HepG2 (cell line): ENCODE measurements around the gene KMT2E. TPM values are rescaled to one million over a fixed set of nuclear protein-coding genes. Genes with fewer than 3 reads are reported as not detected.

ENCODE experiments used
- ATAC-seq: fragments of 200-7000 bp; cut with Tn5 transposase; 3 replicates; pipeline ENCODE4 v1.9.1; 2020; ENCODE audit warnings: mild to moderate bottlenecking, moderate library complexity
- BruUV-seq: library from RNA; stranded (reverse); fragments of 400-500 nt; replicated peaks from 2 replicates; lab custom pipeline; 2021; lab: Mats Ljungman, UMichigan
- CTCF ChIA-PET: fragments of 300-600 bp; formaldehyde crosslinking; extraction: SDS; loops from one replicate; lab custom pipeline; 2021; ENCODE audit warnings: low total read pairs, inconsistent platforms, low intra/inter-chr PET ratio; lab: Yijun Ruan, JAX
- POLR2A ChIA-PET: fragments of 350-600 bp; sonication (Branson Sonifier 250); formaldehyde crosslinking; loops from one replicate; lab custom pipeline; 2020; ENCODE audit warnings: antibody characterized with exemption, inconsistent platforms; lab: Yijun Ruan, JAX
- DNase-seq: peaks from one replicate; pipeline ENCODE4 v3.0.0-alpha.2; 2015; ENCODE audit warnings: low spot score
- FAIRE-seq: peaks from 3 replicates; lab custom pipeline; 2011; peaks lifted over from hg19 to GRCh38; lab: Jason Lieb, UNC
- H2AFZ ChIP-seq: one replicate; pipeline ENCODE4 v1.6.1; 2011; ENCODE audit warnings: low read length, inconsistent platforms
- H3K27ac ChIP-seq: fragments of 300-600 bp; 3 replicates; pipeline ENCODE4 v1.8.0; 2011; ENCODE audit warnings: mixed run types, mild to moderate bottlenecking, mixed read lengths, low read length, inconsistent platforms; ENCODE audit not compliant: insufficient read depth; ENCODE audit errors: extremely low read length
- H3K27me3 ChIP-seq, 2 experiments: fragments of 200-600 bp in 1 of 2; 2 replicates in 1 of 2; 3 replicates in 1 of 2; pipeline versions ENCODE4 v1.6.0 to v1.8.0; 2011; ENCODE audit warnings: low read length in 2 of 2, mild to moderate bottlenecking in 2 of 2, moderate library complexity in 2 of 2, inconsistent platforms in 1 of 2; ENCODE audit not compliant: insufficient read depth in 2 of 2, control insufficient read depth in 1 of 2
- H3K36me3 ChIP-seq, 2 experiments: fragments of 200-600 bp in 1 of 2; replicated peaks in 1 of 2; 2 replicates in 1 of 2; 3 replicates in 1 of 2; pipeline versions ENCODE4 v1.5.1 to v1.8.0; 2011; ENCODE audit warnings: low read length in 2 of 2, inconsistent platforms in 1 of 2; ENCODE audit not compliant: insufficient read depth in 2 of 2, control insufficient read depth in 1 of 2
- H3K4me1 ChIP-seq: 2 replicates; pipeline ENCODE4 v1.5.1; 2012; ENCODE audit warnings: low read length, inconsistent platforms; ENCODE audit not compliant: insufficient read depth
- H3K4me2 ChIP-seq: 2 replicates; pipeline ENCODE4 v1.6.0; 2011; ENCODE audit warnings: low read depth, low read length, inconsistent platforms
- H3K4me3 ChIP-seq, 3 experiments: fragments of 200-600 bp in 1 of 3; sonication (generic), shearing (Covaris generic) in 1 of 3; replicated peaks in 1 of 3; 2 replicates each; pipeline ENCODE4 v1.5.1; 2011 to 2016; ENCODE audit warnings: low read length in 3 of 3, inconsistent platforms in 2 of 3, low read depth in 2 of 3, mild to moderate bottlenecking in 2 of 3, control low read depth in 1 of 3, mixed read lengths in 1 of 3; ENCODE audit not compliant: insufficient read depth in 1 of 3
- H3K79me2 ChIP-seq: one replicate; pipeline ENCODE4 v1.6.1; 2011; ENCODE audit warnings: low read length, inconsistent platforms; ENCODE audit not compliant: insufficient read depth
- H3K9ac ChIP-seq: 2 replicates; pipeline ENCODE4 v1.6.0; 2011; ENCODE audit warnings: mild to moderate bottlenecking, low read depth, low read length, inconsistent platforms; ENCODE audit not compliant: insufficient read depth
- H3K9me3 ChIP-seq: 2 replicates; pipeline ENCODE4 v1.5.1; 2012; ENCODE audit warnings: mild to moderate bottlenecking, low read length
- H4K20me1 ChIP-seq: 2 replicates; pipeline ENCODE4 v1.6.0; 2011; ENCODE audit warnings: inconsistent platforms, mild to moderate bottlenecking, low read length, moderate library complexity; ENCODE audit not compliant: insufficient read depth
- AHR ChIP-seq: IDR thresholded peaks from 2 replicates; pipeline ENCODE4 v1.6.1; 2018; ENCODE audit warnings: missing genetic modification reagents, missing compliant biosample characterization
- CBX2 ChIP-seq, 2 experiments: fragments of 200-600 bp in 1 of 2; sonication (generic); formaldehyde crosslinking in 1 of 2; IDR thresholded peaks; 2 replicates each; pipeline versions ENCODE4 v1.7.0 to v1.8.1; 2018 to 2022; ENCODE audit warnings: low read depth in 2 of 2, low read length in 1 of 2, mild to moderate bottlenecking in 1 of 2, missing genetic modification reagents in 1 of 2
- ELF1 ChIP-seq: sonication (generic); formaldehyde crosslinking; IDR thresholded peaks from 2 replicates; pipeline ENCODE4 v1.4.0; 2020; ENCODE audit warnings: missing genetic modification reagents
- HHEX ChIP-seq: IDR thresholded peaks from 2 replicates; pipeline ENCODE4 v1.6.1; 2016; ENCODE audit warnings: control low read depth
- HOXD1 ChIP-seq: sonication (generic); formaldehyde crosslinking; IDR thresholded peaks from 2 replicates; pipeline ENCODE4 v1.5.0; 2020; ENCODE audit warnings: missing genetic modification reagents
- KDM5A ChIP-seq: fragments of 200-600 bp; sonication (generic); IDR thresholded peaks from 2 replicates; pipeline ENCODE4 v1.7.0; 2018; ENCODE audit warnings: antibody characterized with exemption, mild to moderate bottlenecking, low read length, borderline replicate concordance
- MAFK ChIP-seq, 2 experiments: IDR thresholded peaks in 1 of 2; conservative IDR thresholded peaks in 1 of 2; 2 replicates each; pipeline ENCODE4 v1.6.1; 2011; ENCODE audit warnings: improper control_type of control experiment in 2 of 2, low read length in 2 of 2
- MTA1 ChIP-seq: sonication (generic); formaldehyde crosslinking; IDR thresholded peaks from 2 replicates; pipeline ENCODE4 v1.4.0; 2020; ENCODE audit warnings: missing genetic modification reagents, mild to moderate bottlenecking, borderline replicate concordance
- SMARCE1 ChIP-seq: fragments of 450-650 bp; IDR thresholded peaks from 2 replicates; pipeline ENCODE4 v1.6.1; 2017; ENCODE audit warnings: borderline replicate concordance
- STAG1 ChIP-seq: sonication (generic); formaldehyde crosslinking; IDR thresholded peaks from 2 replicates; pipeline ENCODE4 v1.4.0; 2020; ENCODE audit warnings: missing genetic modification reagents
- ZNF329 ChIP-seq: sonication (generic); formaldehyde crosslinking; IDR thresholded peaks from 2 replicates; pipeline ENCODE4 v1.9.0; 2021; ENCODE audit warnings: low read depth, mild to moderate bottlenecking, missing genetic modification reagents
- ZNF547 ChIP-seq: sonication (generic); formaldehyde crosslinking; IDR thresholded peaks from 2 replicates; pipeline ENCODE4 v1.5.1; 2020; ENCODE audit warnings: mild to moderate bottlenecking, missing genetic modification reagents
- ZNF713 ChIP-seq: sonication (generic); formaldehyde crosslinking; IDR thresholded peaks from 2 replicates; pipeline ENCODE4 v1.4.0; 2020; ENCODE audit warnings: mild to moderate bottlenecking, missing genetic modification reagents
- ZNF768 ChIP-seq: sonication (generic); formaldehyde crosslinking; IDR thresholded peaks from 2 replicates; pipeline ENCODE4 v1.4.0; 2020; ENCODE audit warnings: missing genetic modification reagents
- WGBS: methylation state at CpG from one replicate; pipeline ENCODE4 v1.1.6; 2017; ENCODE audit warnings: low lambda C conversion rate; 5-methylcytosine and 5-hydroxymethylcytosine counted together
- in situ Hi-C: cut with HindIII; loops from 2 replicates; pipeline ENCODE4 v1.10.0; 2017; ENCODE audit warnings: low pct_unique_long_range_greater_than_20kb; ENCODE audit not compliant: extremely low pct_ligation_motif_present
- intact Hi-C: fragments of 100-400 bp; cut with micrococcal nuclease; formaldehyde crosslinking; loops from one replicate; pipeline ENCODE4 v1.10.0; 2022; ENCODE audit not compliant: unreplicated experiment
- polyA plus RNA-seq, 8 experiments: library from polyadenylated mRNA; depleted of rRNA in 3 of 8; stranded (reverse) in 7 of 8; unstranded in 1 of 8; fragments of >200 nt; fragmentation: Illumina TruSeq in 4 of 8; extraction: Trizol in 4 of 8; gene quantifications; 2 replicates each; pipeline versions ENCODE4 v1.2.1 to v1.2.3, GENCODE V29; 2011 to 2016; ENCODE audit warnings: low read depth in 4 of 8, missing spikeins in 1 of 8, mixed read lengths in 1 of 8; ENCODE audit not compliant: insufficient read depth in 1 of 8
- total RNA-seq, 5 experiments: library from RNA; depleted of rRNA; stranded (reverse); fragments of >200 nt; fragmentation: Illumina TruSeq; extraction: Trizol; gene quantifications; 2 replicates each; pipeline ENCODE4 v1.2.3, GENCODE V29; 2016; ENCODE audit warnings: low read depth in 1 of 5
- TF ChIP-seq, protein P1 (sequence below), 2 experiments: fragments of 450-650 bp in 1 of 2; sonication (generic) in 1 of 2; formaldehyde crosslinking; IDR thresholded peaks; 2 replicates each; pipeline versions ENCODE4 v1.5.0 to v1.8.0; 2020 to 2022; ENCODE audit warnings: mild to moderate bottlenecking in 1 of 2, missing genetic modification reagents in 1 of 2
- TF ChIP-seq, protein P2 (sequence below): sonication (generic); formaldehyde crosslinking; IDR thresholded peaks from 2 replicates; pipeline ENCODE4 v1.4.0; 2020; ENCODE audit warnings: missing genetic modification reagents, borderline replicate concordance

Gene KMT2E
- total and polyA plus RNA-seq, 2 of the 13 experiments (the other 11 are each of a cell fraction or from before 2014, with no cell fraction given) = 6.3 to 24.4 TPM

GRCh38 chr7:105087981-105088380, 74.0 kb downstream of the KMT2E start (continued):
- no peak for TF ChIP-seq AHR (CRISPR knock-in tag)
- no peak for TF ChIP-seq HHEX (CRISPR knock-in tag)
- no peak for TF ChIP-seq STAG1 (CRISPR knock-in tag)
- TF ChIP-seq CBX2 (IDR thresholded peaks at IDR 0.05; ENCODE audit: low read depth, low read length) = no peak
- no peak for TF ChIP-seq CBX2 (CRISPR knock-in tag; IDR thresholded peaks at IDR 0.05; ENCODE audit: low read depth)

GRCh38 chr7:105088456-105088855, 74.5 kb downstream of the KMT2E start:
- intact Hi-C loops = no loop called here

DNA sequence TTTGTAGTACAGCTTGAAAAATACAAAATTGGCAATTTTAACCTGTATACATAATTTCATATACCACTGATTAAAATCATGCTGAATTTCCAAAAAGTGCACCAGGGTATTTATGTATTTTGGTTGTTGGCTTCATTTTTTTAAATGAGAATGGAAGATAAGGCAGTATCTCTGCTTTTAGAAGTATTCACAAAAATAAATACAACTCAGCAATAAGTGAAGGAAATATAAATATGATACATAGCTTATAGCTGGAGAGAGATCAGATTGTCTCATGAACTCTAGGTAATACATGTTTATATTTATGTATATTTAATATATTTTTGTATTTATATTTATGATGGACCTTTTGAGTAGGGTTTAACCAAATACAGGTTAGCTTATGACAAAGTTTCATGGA, 81.0 kb downstream of the KMT2E start:
- intact Hi-C loops (no loop called here), in situ Hi-C loops (no loop called here)
- FAIRE-seq (no peak), DNase-seq (no peak), ATAC-seq (no peak)
- POLR2A ChIA-PET = no interaction called here
- Histone ChIP-seq H3K4me1 (no peaks in the 10 kb centered on the region), H3K27me3 (no peaks in the 10 kb centered on the region), H3K9me3 (no peaks in the 10 kb centered on the region), H3K27ac (no peak overlapping the region), H2AFZ (no peak overlapping the region), H3K79me2 (no peaks in the 10 kb centered on the region), H3K4me2 (no peak overlapping the region), H3K36me3 (peaks cover 3 to 61% of the 10 kb centered on the region in 2 experiments; a peak in 4 of 5 replicates), H4K20me1 (no peaks in the 10 kb centered on the region), H3K9ac (no peak overlapping the region), H3K4me3 (no peak overlapping the region)
- no peak for TF ChIP-seq ZNF713 (CRISPR knock-in tag)
- no peak for TF ChIP-seq ZNF547 (CRISPR knock-in tag)
- TF ChIP-seq, protein P1, sequence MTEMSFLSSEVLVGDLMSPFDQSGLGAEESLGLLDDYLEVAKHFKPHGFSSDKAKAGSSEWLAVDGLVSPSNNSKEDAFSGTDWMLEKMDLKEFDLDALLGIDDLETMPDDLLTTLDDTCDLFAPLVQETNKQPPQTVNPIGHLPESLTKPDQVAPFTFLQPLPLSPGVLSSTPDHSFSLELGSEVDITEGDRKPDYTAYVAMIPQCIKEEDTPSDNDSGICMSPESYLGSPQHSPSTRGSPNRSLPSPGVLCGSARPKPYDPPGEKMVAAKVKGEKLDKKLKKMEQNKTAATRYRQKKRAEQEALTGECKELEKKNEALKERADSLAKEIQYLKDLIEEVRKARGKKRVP (CRISPR knock-in tag; IDR thresholded peaks at IDR 0.05) = no peak
- TF ChIP-seq, protein P2, sequence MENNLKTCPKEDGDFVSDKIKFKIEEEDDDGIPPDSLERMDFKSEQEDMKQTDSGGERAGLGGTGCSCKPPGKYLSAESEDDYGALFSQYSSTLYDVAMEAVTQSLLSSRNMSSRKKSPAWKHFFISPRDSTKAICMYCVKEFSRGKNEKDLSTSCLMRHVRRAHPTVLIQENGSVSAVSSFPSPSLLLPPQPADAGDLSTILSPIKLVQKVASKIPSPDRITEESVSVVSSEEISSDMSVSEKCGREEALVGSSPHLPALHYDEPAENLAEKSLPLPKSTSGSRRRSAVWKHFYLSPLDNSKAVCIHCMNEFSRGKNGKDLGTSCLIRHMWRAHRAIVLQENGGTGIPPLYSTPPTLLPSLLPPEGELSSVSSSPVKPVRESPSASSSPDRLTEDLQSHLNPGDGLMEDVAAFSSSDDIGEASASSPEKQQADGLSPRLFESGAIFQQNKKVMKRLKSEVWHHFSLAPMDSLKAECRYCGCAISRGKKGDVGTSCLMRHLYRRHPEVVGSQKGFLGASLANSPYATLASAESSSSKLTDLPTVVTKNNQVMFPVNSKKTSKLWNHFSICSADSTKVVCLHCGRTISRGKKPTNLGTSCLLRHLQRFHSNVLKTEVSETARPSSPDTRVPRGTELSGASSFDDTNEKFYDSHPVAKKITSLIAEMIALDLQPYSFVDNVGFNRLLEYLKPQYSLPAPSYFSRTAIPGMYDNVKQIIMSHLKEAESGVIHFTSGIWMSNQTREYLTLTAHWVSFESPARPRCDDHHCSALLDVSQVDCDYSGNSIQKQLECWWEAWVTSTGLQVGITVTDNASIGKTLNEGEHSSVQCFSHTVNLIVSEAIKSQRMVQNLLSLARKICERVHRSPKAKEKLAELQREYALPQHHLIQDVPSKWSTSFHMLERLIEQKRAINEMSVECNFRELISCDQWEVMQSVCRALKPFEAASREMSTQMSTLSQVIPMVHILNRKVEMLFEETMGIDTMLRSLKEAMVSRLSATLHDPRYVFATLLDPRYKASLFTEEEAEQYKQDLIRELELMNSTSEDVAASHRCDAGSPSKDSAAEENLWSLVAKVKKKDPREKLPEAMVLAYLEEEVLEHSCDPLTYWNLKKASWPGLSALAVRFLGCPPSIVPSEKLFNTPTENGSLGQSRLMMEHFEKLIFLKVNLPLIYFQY (CRISPR knock-in tag) = no peak
- TF ChIP-seq SMARCE1 = no peak
- TF ChIP-seq MAFK (conservative IDR thresholded peaks at IDR 0.05 in 1 of 2, IDR thresholded peaks at IDR 0.05 in 1 of 2; ENCODE audit: low read length in 2 of 2) = peak in 1 of 2 experiments; percentile 25; a peak in 1 of 4 replicates
- no TSS peak for BruUV-seq
- CTCF ChIA-PET = no interaction called here

More at GRCh38 chr7:105088456-105088855, 74.5 kb downstream of the KMT2E start:
- POLR2A ChIA-PET = no interaction called here
- CTCF ChIA-PET = no interaction called here
- H4K20me1 ChIP-seq = no peaks in the 10 kb centered on the region
- DNase-seq (no peak), ATAC-seq (no peak), FAIRE-seq (no peak)
- no TSS peak for BruUV-seq
- H3K27ac ChIP-seq = no peak overlapping the region
- H3K27me3 ChIP-seq = no peaks in the 10 kb centered on the region
- no peaks in the 10 kb centered on the region for H3K9me3 ChIP-seq
- no peak for TF ChIP-seq ZNF768 (CRISPR knock-in tag)
- TF ChIP-seq CBX2 (IDR thresholded peaks at IDR 0.05; ENCODE audit: low read depth, low read length) = no peak
- no peak for TF ChIP-seq CBX2 (CRISPR knock-in tag; IDR thresholded peaks at IDR 0.05; ENCODE audit: low read depth)
- TF ChIP-seq KDM5A = no peak
- TF ChIP-seq MTA1 = no peak
- no peak for TF ChIP-seq ZNF329 (CRISPR knock-in tag)
- no peak for TF ChIP-seq HOXD1
- no peak for TF ChIP-seq ELF1 (CRISPR knock-in tag)
- 96% methylated on average over 2 of the region's 2 CpGs for WGBS
- no peak overlapping the region for H3K9ac ChIP-seq
- in situ Hi-C loops = no loop called here
- peaks cover 6 to 64% of the 10 kb centered on the region in 2 experiments for H3K36me3 ChIP-seq
- H3K4me1 ChIP-seq = no peaks in the 10 kb centered on the region
- H3K79me2 ChIP-seq = no peaks in the 10 kb centered on the region
- H3K4me2 ChIP-seq = no peak overlapping the region
- no peak overlapping the region for H2AFZ ChIP-seq
- H3K4me3 ChIP-seq = no peak overlapping the region
